ENCODE data around the gene PLCXD3.

PLCXD3 gene

GRCh38 chr5:41406424-41406823, 104.0 kb downstream of the PLCXD3 start:
- no peak for TF ChIP-seq CEBPB (IDR thresholded peaks at IDR 0.05)

GRCh38 chr5:41404757-41405156, 105.6 kb downstream of the PLCXD3 start:
- TF ChIP-seq RAD21 (IDR thresholded peaks at IDR 0.05; ENCODE audit: low read depth) = no peak
- no peak for TF ChIP-seq EP300 (IDR thresholded peaks at IDR 0.05; ENCODE audit: borderline replicate concordance)
- TF ChIP-seq REST (IDR thresholded peaks at IDR 0.05; ENCODE audit: low read depth) = no peak
- TF ChIP-seq TCF12 (IDR thresholded peaks at IDR 0.05; ENCODE audit: low read depth) = no peak
- no peak for TF ChIP-seq MAX (IDR thresholded peaks at IDR 0.05)
- no peak for TF ChIP-seq TEAD4 (IDR thresholded peaks at IDR 0.05)
- TF ChIP-seq FOXM1 (IDR thresholded peaks at IDR 0.05; ENCODE audit: borderline replicate concordance, low read depth) = no peak
- TF ChIP-seq USF1 (IDR thresholded peaks at IDR 0.05) = no peak
- no peak for TF ChIP-seq CEBPB (IDR thresholded peaks at IDR 0.05)
- TF ChIP-seq YY1 (IDR thresholded peaks at IDR 0.05; ENCODE audit: low read depth) = no peak
- no peak for TF ChIP-seq ZBTB7A (IDR thresholded peaks at IDR 0.05; ENCODE audit: low read depth)
- TF ChIP-seq NFIC (IDR thresholded peaks at IDR 0.05) = no peak
- TF ChIP-seq TAF1 (IDR thresholded peaks at IDR 0.05; ENCODE audit: low read depth) = no peak
- TF ChIP-seq EGR1 (IDR thresholded peaks at IDR 0.05) = no peak
- no peak for TF ChIP-seq CREB1 (IDR thresholded peaks at IDR 0.05; ENCODE audit: low read depth)

GRCh38 chr5:41403846-41404245, 106.6 kb downstream of the PLCXD3 start:
- TF ChIP-seq EP300 (IDR thresholded peaks at IDR 0.05; ENCODE audit: borderline replicate concordance) (no peak), USF1 (IDR thresholded peaks at IDR 0.05) (no peak), MAX (IDR thresholded peaks at IDR 0.05) (no peak), TAF1 (IDR thresholded peaks at IDR 0.05; ENCODE audit: low read depth) (no peak)

- TF ChIP-seq NFIC (IDR thresholded peaks at IDR 0.05) (no peak), CEBPB (IDR thresholded peaks at IDR 0.05) (no peak), TAF1 (IDR thresholded peaks at IDR 0.05; ENCODE audit: low read depth) (no peak)
Measured at GRCh38 chr5:41402845-41403244, 107.6 kb downstream of the PLCXD3 start.

GRCh38 chr5:41399839-41400238, 110.6 kb downstream of the PLCXD3 start:
- no peak for TF ChIP-seq YY1 (IDR thresholded peaks at IDR 0.05; ENCODE audit: low read depth)
- TF ChIP-seq FOXM1 (IDR thresholded peaks at IDR 0.05; ENCODE audit: borderline replicate concordance, low read depth) = no peak
- TF ChIP-seq USF1 (IDR thresholded peaks at IDR 0.05) = no peak
- TF ChIP-seq TAF1 (IDR thresholded peaks at IDR 0.05; ENCODE audit: low read depth) = no peak
- no peak for TF ChIP-seq ZBTB7A (IDR thresholded peaks at IDR 0.05; ENCODE audit: low read depth)
- TF ChIP-seq EGR1 (IDR thresholded peaks at IDR 0.05) = no peak
- no peak for TF ChIP-seq MAX (IDR thresholded peaks at IDR 0.05)
- no peak for TF ChIP-seq REST (IDR thresholded peaks at IDR 0.05; ENCODE audit: low read depth)
- no peak for TF ChIP-seq EP300 (IDR thresholded peaks at IDR 0.05; ENCODE audit: borderline replicate concordance)
- TF ChIP-seq NFIC (IDR thresholded peaks at IDR 0.05) = no peak
- no peak for TF ChIP-seq CEBPB (IDR thresholded peaks at IDR 0.05)
- TF ChIP-seq TEAD4 (IDR thresholded peaks at IDR 0.05) = no peak
- TF ChIP-seq TCF12 (IDR thresholded peaks at IDR 0.05; ENCODE audit: low read depth) = no peak

GRCh38 chr5:41392016-41392415, 118.4 kb downstream of the PLCXD3 start:
- TF ChIP-seq CREB1 (IDR thresholded peaks at IDR 0.05; ENCODE audit: low read depth) (no peak), NFIC (IDR thresholded peaks at IDR 0.05) (no peak), RAD21 (IDR thresholded peaks at IDR 0.05; ENCODE audit: low read depth) (no peak), EGR1 (IDR thresholded peaks at IDR 0.05) (no peak), TEAD4 (IDR thresholded peaks at IDR 0.05) (no peak), EP300 (IDR thresholded peaks at IDR 0.05; ENCODE audit: borderline replicate concordance) (no peak), YY1 (IDR thresholded peaks at IDR 0.05; ENCODE audit: low read depth) (no peak), FOXM1 (IDR thresholded peaks at IDR 0.05; ENCODE audit: borderline replicate concordance, low read depth) (no peak), MAX (IDR thresholded peaks at IDR 0.05) (no peak), ZBTB7A (IDR thresholded peaks at IDR 0.05; ENCODE audit: low read depth) (no peak), REST (IDR thresholded peaks at IDR 0.05; ENCODE audit: low read depth) (no peak), CEBPB (IDR thresholded peaks at IDR 0.05) (no peak), USF1 (IDR thresholded peaks at IDR 0.05) (no peak), TCF12 (IDR thresholded peaks at IDR 0.05; ENCODE audit: low read depth) (no peak), TAF1 (IDR thresholded peaks at IDR 0.05; ENCODE audit: low read depth) (no peak)
